Measurements from ENCODE around the gene BIRC3.

GRCh38 chr11:102268985-102269470, 48.3 kb upstream of the BIRC3 start:
- TF ChIP-seq CTCF (IDR thresholded peaks at IDR 0.05) (peak in 1 of 7 experiments; percentile 16), POLR2A (IDR thresholded peaks at IDR 0.05) (no peak), POLR2AphosphoS5 (IDR thresholded peaks at IDR 0.05) (no peak), EP300 (IDR thresholded peaks at IDR 0.05) (no peak)

Measured in stomach (tissue), 4 donors.